ENCODE data around the gene HSPA14. TPM values are rescaled to one million over a fixed set of nuclear protein-coding genes. Genes with fewer than 3 reads are reported as not detected.

Gene HSPA14
- total and polyA plus RNA-seq, 4 donors, result 5.3 to 9.0 (median 8.5) TPM

GRCh38 chr10:14810969-14811953, 26.8 kb upstream of the HSPA14 start:
- H3K9me3 ChIP-seq (ENCODE audit: control insufficient read depth in 4 of 4, low read length in 3 of 4), result no peaks in the 10 kb centered on the region
- H3K4me1 ChIP-seq (ENCODE audit: control insufficient read depth in 4 of 4, insufficient read depth in 4 of 4, low read length in 3 of 4), result no peaks in the 10 kb centered on the region
- no peak overlapping the region for H3K4me3 ChIP-seq (ENCODE audit: low read depth in 1 of 3, low read length in 3 of 3)
- no peaks in the 10 kb centered on the region for H3K27me3 ChIP-seq (ENCODE audit: control insufficient read depth in 4 of 4, insufficient read depth in 4 of 4, low read length in 3 of 4)
- TF ChIP-seq RXRA (IDR thresholded peaks at IDR 0.05), result no peak
- TF ChIP-seq, protein P1, sequence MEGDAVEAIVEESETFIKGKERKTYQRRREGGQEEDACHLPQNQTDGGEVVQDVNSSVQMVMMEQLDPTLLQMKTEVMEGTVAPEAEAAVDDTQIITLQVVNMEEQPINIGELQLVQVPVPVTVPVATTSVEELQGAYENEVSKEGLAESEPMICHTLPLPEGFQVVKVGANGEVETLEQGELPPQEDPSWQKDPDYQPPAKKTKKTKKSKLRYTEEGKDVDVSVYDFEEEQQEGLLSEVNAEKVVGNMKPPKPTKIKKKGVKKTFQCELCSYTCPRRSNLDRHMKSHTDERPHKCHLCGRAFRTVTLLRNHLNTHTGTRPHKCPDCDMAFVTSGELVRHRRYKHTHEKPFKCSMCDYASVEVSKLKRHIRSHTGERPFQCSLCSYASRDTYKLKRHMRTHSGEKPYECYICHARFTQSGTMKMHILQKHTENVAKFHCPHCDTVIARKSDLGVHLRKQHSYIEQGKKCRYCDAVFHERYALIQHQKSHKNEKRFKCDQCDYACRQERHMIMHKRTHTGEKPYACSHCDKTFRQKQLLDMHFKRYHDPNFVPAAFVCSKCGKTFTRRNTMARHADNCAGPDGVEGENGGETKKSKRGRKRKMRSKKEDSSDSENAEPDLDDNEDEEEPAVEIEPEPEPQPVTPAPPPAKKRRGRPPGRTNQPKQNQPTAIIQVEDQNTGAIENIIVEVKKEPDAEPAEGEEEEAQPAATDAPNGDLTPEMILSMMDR (IDR thresholded peaks at IDR 0.05; ENCODE audit: low read depth, low read length, missing input control), result peak; percentile 41
- TF ChIP-seq FOXA2 (IDR thresholded peaks at IDR 0.05), result no peak
- no peak for TF ChIP-seq EGR1 (IDR thresholded peaks at IDR 0.05; ENCODE audit: low read depth in 2 of 2)
- TF ChIP-seq RAD21 (IDR thresholded peaks at IDR 0.05), result peak; percentile 73 to 76
- no peak overlapping the region for H3K27ac ChIP-seq (ENCODE audit: low read depth in 1 of 2, low read length in 2 of 2)
- no peak overlapping the region for H3K9ac ChIP-seq (ENCODE audit: low read depth in 1 of 2, low read length in 2 of 2)
- 54% methylated on average over 9 of the region's 9 CpGs for WGBS
- no peaks in the 10 kb centered on the region for H3K36me3 ChIP-seq (ENCODE audit: control insufficient read depth in 4 of 4, insufficient read depth in 3 of 4, low read depth in 1 of 4, low read length in 3 of 4)
- DNase-seq (ENCODE audit: low spot score), result no peak

DNA sequence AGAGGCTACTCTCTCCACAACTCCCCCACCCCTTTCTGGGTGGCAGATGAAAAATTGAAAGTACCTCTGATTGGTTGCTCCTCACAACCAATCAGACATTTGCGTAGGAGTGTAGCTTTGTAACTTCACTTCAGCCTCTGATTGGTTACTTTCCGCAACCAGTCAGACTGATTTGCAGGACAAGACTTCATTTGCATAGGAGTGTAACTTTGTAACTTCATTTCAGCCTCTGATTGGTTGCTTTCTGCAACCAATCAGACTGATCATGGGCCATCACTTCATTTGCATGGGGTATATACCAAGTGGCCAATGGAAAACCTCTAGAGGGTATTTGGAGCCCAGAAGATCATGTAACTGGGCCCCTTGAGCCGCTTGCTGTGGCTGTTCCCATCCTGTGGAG, 25.8 kb upstream of the HSPA14 start:
- WGBS, result 94% methylated on average over 3 of the region's 3 CpGs

More for the DNA sequence above, 25.8 kb upstream of the HSPA14 start:
- Histone ChIP-seq H3K9me3 (ENCODE audit: control insufficient read depth in 4 of 4, low read length in 3 of 4) (no peaks in the 10 kb centered on the region), H3K9ac (ENCODE audit: low read depth in 1 of 2, low read length in 2 of 2) (no peak overlapping the region), H3K4me1 (ENCODE audit: control insufficient read depth in 4 of 4, insufficient read depth in 4 of 4, low read length in 3 of 4) (no peaks in the 10 kb centered on the region), H3K36me3 (ENCODE audit: control insufficient read depth in 4 of 4, insufficient read depth in 3 of 4, low read depth in 1 of 4, low read length in 3 of 4) (no peaks in the 10 kb centered on the region), H3K27ac (ENCODE audit: low read depth in 1 of 2, low read length in 2 of 2) (no peak overlapping the region), H3K27me3 (ENCODE audit: control insufficient read depth in 4 of 4, insufficient read depth in 4 of 4, low read length in 3 of 4) (no peaks in the 10 kb centered on the region), H3K4me3 (ENCODE audit: low read depth in 1 of 3, low read length in 3 of 3) (no peak overlapping the region)
- TF ChIP-seq YY1 (IDR thresholded peaks at IDR 0.05), result no peak
- no peak for TF ChIP-seq SP1 (IDR thresholded peaks at IDR 0.05)
- TF ChIP-seq HNF4A (conservative IDR thresholded peaks at IDR 0.05), result no peak
- TF ChIP-seq FOXA1 (IDR thresholded peaks at IDR 0.05), result no peak
- no peak for TF ChIP-seq NR2F2 (IDR thresholded peaks at IDR 0.05)
- TF ChIP-seq MAX (IDR thresholded peaks at IDR 0.05), result no peak
- TF ChIP-seq GABPA (IDR thresholded peaks at IDR 0.05 in 1 of 2, conservative IDR thresholded peaks at IDR 0.05 in 1 of 2), result no peak
- TF ChIP-seq EGR1 (IDR thresholded peaks at IDR 0.05; ENCODE audit: low read depth in 2 of 2), result no peak
- no peak for TF ChIP-seq JUND (IDR thresholded peaks at IDR 0.05)
- no peak for TF ChIP-seq RXRA (IDR thresholded peaks at IDR 0.05)
- no peak for TF ChIP-seq ATF3 (IDR thresholded peaks at IDR 0.05)
- TF ChIP-seq HNF4G (IDR thresholded peaks at IDR 0.05), result no peak
- TF ChIP-seq, protein P2, sequence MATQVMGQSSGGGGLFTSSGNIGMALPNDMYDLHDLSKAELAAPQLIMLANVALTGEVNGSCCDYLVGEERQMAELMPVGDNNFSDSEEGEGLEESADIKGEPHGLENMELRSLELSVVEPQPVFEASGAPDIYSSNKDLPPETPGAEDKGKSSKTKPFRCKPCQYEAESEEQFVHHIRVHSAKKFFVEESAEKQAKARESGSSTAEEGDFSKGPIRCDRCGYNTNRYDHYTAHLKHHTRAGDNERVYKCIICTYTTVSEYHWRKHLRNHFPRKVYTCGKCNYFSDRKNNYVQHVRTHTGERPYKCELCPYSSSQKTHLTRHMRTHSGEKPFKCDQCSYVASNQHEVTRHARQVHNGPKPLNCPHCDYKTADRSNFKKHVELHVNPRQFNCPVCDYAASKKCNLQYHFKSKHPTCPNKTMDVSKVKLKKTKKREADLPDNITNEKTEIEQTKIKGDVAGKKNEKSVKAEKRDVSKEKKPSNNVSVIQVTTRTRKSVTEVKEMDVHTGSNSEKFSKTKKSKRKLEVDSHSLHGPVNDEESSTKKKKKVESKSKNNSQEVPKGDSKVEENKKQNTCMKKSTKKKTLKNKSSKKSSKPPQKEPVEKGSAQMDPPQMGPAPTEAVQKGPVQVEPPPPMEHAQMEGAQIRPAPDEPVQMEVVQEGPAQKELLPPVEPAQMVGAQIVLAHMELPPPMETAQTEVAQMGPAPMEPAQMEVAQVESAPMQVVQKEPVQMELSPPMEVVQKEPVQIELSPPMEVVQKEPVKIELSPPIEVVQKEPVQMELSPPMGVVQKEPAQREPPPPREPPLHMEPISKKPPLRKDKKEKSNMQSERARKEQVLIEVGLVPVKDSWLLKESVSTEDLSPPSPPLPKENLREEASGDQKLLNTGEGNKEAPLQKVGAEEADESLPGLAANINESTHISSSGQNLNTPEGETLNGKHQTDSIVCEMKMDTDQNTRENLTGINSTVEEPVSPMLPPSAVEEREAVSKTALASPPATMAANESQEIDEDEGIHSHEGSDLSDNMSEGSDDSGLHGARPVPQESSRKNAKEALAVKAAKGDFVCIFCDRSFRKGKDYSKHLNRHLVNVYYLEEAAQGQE (IDR thresholded peaks at IDR 0.05), result no peak
- TF ChIP-seq, protein P1 (IDR thresholded peaks at IDR 0.05; ENCODE audit: low read depth, low read length, missing input control), result no peak
- TF ChIP-seq RAD21 (IDR thresholded peaks at IDR 0.05), result no peak
- no peak for TF ChIP-seq ZBTB33 (IDR thresholded peaks at IDR 0.05)
- TF ChIP-seq TAF1 (conservative IDR thresholded peaks at IDR 0.05), result no peak
- no peak for TF ChIP-seq FOXA2 (IDR thresholded peaks at IDR 0.05)
- no peak for DNase-seq (ENCODE audit: low spot score)
